ENCODE measurements around the gene ALPL.
A peak's percentile ranks its signal among the peaks of the same experiment; 100 is the strongest.

ALPL gene

GRCh38 chr1:21613072-21613867 lies 104.0 kb downstream of the ALPL start:
- H3K27ac Mint-ChIP-seq = no peak overlapping the region
- no peak for ATAC-seq (replicated peaks)
- no peak overlapping the region for H3K4me3 Mint-ChIP-seq
- peaks cover 0 to under 1% of the 10 kb centered on the region in 2 donors for H3K4me1 Mint-ChIP-seq (ENCODE audit: low read depth in 2 of 2)
- no peak for DNase-seq
- H3K9me3 Mint-ChIP-seq = no peaks in the 10 kb centered on the region
- peaks cover 0 to 38% of the 10 kb centered on the region in 2 donors for H3K27me3 Mint-ChIP-seq
- no peaks in the 10 kb centered on the region for H3K36me3 Mint-ChIP-seq (ENCODE audit: insufficient read depth)

- no peak overlapping the region for H3K4me3 Mint-ChIP-seq
- ATAC-seq (replicated peaks) (no peak), DNase-seq (no peak)
- peaks cover 6 to 43% of the 10 kb centered on the region in 2 donors for H3K27me3 Mint-ChIP-seq
- no peaks in the 10 kb centered on the region for H3K36me3 Mint-ChIP-seq (ENCODE audit: insufficient read depth)
- H3K27ac Mint-ChIP-seq = no peak overlapping the region
- H3K9me3 Mint-ChIP-seq = no peaks in the 10 kb centered on the region
- no peaks in the 10 kb centered on the region for H3K4me1 Mint-ChIP-seq (ENCODE audit: low read depth in 2 of 2)
These were observed 105.3 kb downstream of the ALPL start for GRCh38 chr1:21614419-21615115.

GRCh38 chr1:21616372-21616771 lies 107.1 kb downstream of the ALPL start:
- no peaks in the 10 kb centered on the region for H3K4me1 Mint-ChIP-seq (ENCODE audit: low read depth in 2 of 2)
- no peak overlapping the region for H3K27ac Mint-ChIP-seq
- ATAC-seq (replicated peaks) (no peak), DNase-seq (no peak)
- no peaks in the 10 kb centered on the region for H3K9me3 Mint-ChIP-seq
- H3K36me3 Mint-ChIP-seq (ENCODE audit: insufficient read depth) = no peaks in the 10 kb centered on the region
- peaks cover 22 to 61% of the 10 kb centered on the region in 2 donors for H3K27me3 Mint-ChIP-seq
- H3K4me3 Mint-ChIP-seq = no peak overlapping the region

- no peak overlapping the region for H3K27ac Mint-ChIP-seq
- DNase-seq = no peak
- ATAC-seq (replicated peaks) = no peak
- no peaks in the 10 kb centered on the region for H3K36me3 Mint-ChIP-seq (ENCODE audit: insufficient read depth)
- no peak overlapping the region for H3K4me3 Mint-ChIP-seq
- peaks cover 27 to 62% of the 10 kb centered on the region in 2 donors for H3K27me3 Mint-ChIP-seq
- H3K9me3 Mint-ChIP-seq = no peaks in the 10 kb centered on the region
- no peaks in the 10 kb centered on the region for H3K4me1 Mint-ChIP-seq (ENCODE audit: low read depth in 2 of 2)
These were observed 108.0 kb downstream of the ALPL start for GRCh38 chr1:21617126-21617738.

GRCh38 chr1:21618059-21618458 lies 108.8 kb downstream of the ALPL start:
- H3K9me3 Mint-ChIP-seq = no peaks in the 10 kb centered on the region
- peaks cover 27 to 59% of the 10 kb centered on the region in 2 donors for H3K27me3 Mint-ChIP-seq
- H3K4me3 Mint-ChIP-seq = no peak overlapping the region
- no peak overlapping the region for H3K27ac Mint-ChIP-seq
- no peak for DNase-seq
- no peak for ATAC-seq (replicated peaks)
- peaks cover 2 to 5% of the 10 kb centered on the region in 2 donors for H3K4me1 Mint-ChIP-seq (ENCODE audit: low read depth in 2 of 2)
- H3K36me3 Mint-ChIP-seq (ENCODE audit: insufficient read depth) = no peaks in the 10 kb centered on the region

- Mint-ChIP-seq H3K27me3 (peaks cover 27 to 62% of the 10 kb centered on the region in 2 donors), H3K27ac (no peak overlapping the region), H3K9me3 (no peaks in the 10 kb centered on the region), H3K36me3 (ENCODE audit: insufficient read depth) (peaks cover 3% of the 10 kb centered on the region), H3K4me3 (no peak overlapping the region), H3K4me1 (ENCODE audit: low read depth in 2 of 2) (peaks cover 2 to 5% of the 10 kb centered on the region in 2 donors)
- no peak for DNase-seq
- no peak for ATAC-seq (replicated peaks)
These were observed 109.5 kb downstream of the ALPL start for GRCh38 chr1:21618561-21619374.

GRCh38 chr1:21619375-21619947 lies 110.2 kb downstream of the ALPL start:
- DNase-seq (no peak), ATAC-seq (replicated peaks) (no peak)
- H3K9me3 Mint-ChIP-seq = no peaks in the 10 kb centered on the region
- H3K36me3 Mint-ChIP-seq (ENCODE audit: insufficient read depth) = peaks cover 3% of the 10 kb centered on the region
- peaks cover 2 to 5% of the 10 kb centered on the region in 2 donors for H3K4me1 Mint-ChIP-seq (ENCODE audit: low read depth in 2 of 2)
- H3K27me3 Mint-ChIP-seq = peaks cover 27 to 69% of the 10 kb centered on the region in 2 donors
- no peak overlapping the region for H3K27ac Mint-ChIP-seq
- H3K4me3 Mint-ChIP-seq = no peak overlapping the region

GRCh38 chr1:21620011-21620410 lies 110.8 kb downstream of the ALPL start:
- Mint-ChIP-seq H3K9me3 (no peaks in the 10 kb centered on the region), H3K27ac (no peak overlapping the region), H3K27me3 (peaks cover 27 to 66% of the 10 kb centered on the region in 2 donors), H3K4me3 (no peak overlapping the region), H3K36me3 (ENCODE audit: insufficient read depth) (peaks cover 3% of the 10 kb centered on the region), H3K4me1 (ENCODE audit: low read depth in 2 of 2) (peaks cover 2 to 5% of the 10 kb centered on the region in 2 donors)
- DNase-seq (no peak), ATAC-seq (replicated peaks) (no peak)

GRCh38 chr1:21620496-21620895 lies 111.3 kb downstream of the ALPL start:
- Mint-ChIP-seq H3K27me3 (peaks cover 27 to 67% of the 10 kb centered on the region in 2 donors), H3K4me3 (no peak overlapping the region), H3K9me3 (no peaks in the 10 kb centered on the region), H3K36me3 (ENCODE audit: insufficient read depth) (peaks cover 3% of the 10 kb centered on the region), H3K4me1 (ENCODE audit: low read depth in 2 of 2) (peaks cover 2 to 5% of the 10 kb centered on the region in 2 donors), H3K27ac (no peak overlapping the region)
- DNase-seq (no peak), ATAC-seq (replicated peaks) (no peak)

GRCh38 chr1:21621051-21621450 lies 111.8 kb downstream of the ALPL start:
- Mint-ChIP-seq H3K4me1 (ENCODE audit: low read depth in 2 of 2) (peaks cover 2 to 5% of the 10 kb centered on the region in 2 donors), H3K27me3 (peaks cover 27 to 72% of the 10 kb centered on the region in 2 donors), H3K9me3 (no peaks in the 10 kb centered on the region), H3K4me3 (peak overlapping the region in 1 of 2 donors; percentile 55), H3K36me3 (ENCODE audit: insufficient read depth) (peaks cover 3% of the 10 kb centered on the region), H3K27ac (no peak overlapping the region)
- ATAC-seq (replicated peaks) (no peak), DNase-seq (no peak)

GRCh38 chr1:21621761-21622436 lies 112.7 kb downstream of the ALPL start:
- DNase-seq (no peak), ATAC-seq (replicated peaks) (no peak)
- H3K27me3 Mint-ChIP-seq = peaks cover 27 to 78% of the 10 kb centered on the region in 2 donors
- H3K4me1 Mint-ChIP-seq (ENCODE audit: low read depth in 2 of 2) = peaks cover 2 to 5% of the 10 kb centered on the region in 2 donors
- peak overlapping the region; percentile 44 to 55 for H3K4me3 Mint-ChIP-seq
- H3K27ac Mint-ChIP-seq = no peak overlapping the region
- no peaks in the 10 kb centered on the region for H3K9me3 Mint-ChIP-seq
- H3K36me3 Mint-ChIP-seq (ENCODE audit: insufficient read depth) = peaks cover 3% of the 10 kb centered on the region

Measured in effector memory CD8-positive, alpha-beta T cell (primary cell).